Stomach smooth muscle (tissue), 2 donors: ENCODE measurements around the gene RNPS1.

ENCODE experiments used
- H3K27ac ChIP-seq: one replicate; pipeline ENCODE4 v1.7.0; 2013; ENCODE audit warnings: mild to moderate bottlenecking, low read length, inconsistent platforms
- H3K27me3 ChIP-seq, 2 donors: one replicate each; pipeline ENCODE4 v1.7.0; 2013; ENCODE audit warnings: low read length in 2 of 2; ENCODE audit not compliant: insufficient read depth in 2 of 2, control insufficient read depth in 1 of 2
- H3K36me3 ChIP-seq, 2 donors: one replicate each; pipeline ENCODE4 v1.7.0; 2013; ENCODE audit warnings: low read length in 2 of 2; ENCODE audit not compliant: control insufficient read depth in 2 of 2, insufficient read depth in 2 of 2
- H3K4me1 ChIP-seq: one replicate; pipeline ENCODE4 v1.7.0; 2013; ENCODE audit warnings: low read length; ENCODE audit not compliant: control insufficient read depth, insufficient read depth
- H3K4me3 ChIP-seq, 2 donors: one replicate each; pipeline ENCODE4 v1.7.0; 2013; ENCODE audit warnings: low read length in 2 of 2
- H3K9ac ChIP-seq, 2 donors: one replicate each; pipeline ENCODE4 v1.7.0; 2013; ENCODE audit warnings: low read length in 2 of 2, mild to moderate bottlenecking in 1 of 2
- H3K9me3 ChIP-seq, 2 donors: one replicate each; pipeline ENCODE4 v1.7.0; 2013; ENCODE audit warnings: low read length in 2 of 2; ENCODE audit not compliant: control insufficient read depth in 2 of 2
- donor health status: healthy.
- donor health status: Pancreatic carcinoma.

Gene RNPS1

DNA sequence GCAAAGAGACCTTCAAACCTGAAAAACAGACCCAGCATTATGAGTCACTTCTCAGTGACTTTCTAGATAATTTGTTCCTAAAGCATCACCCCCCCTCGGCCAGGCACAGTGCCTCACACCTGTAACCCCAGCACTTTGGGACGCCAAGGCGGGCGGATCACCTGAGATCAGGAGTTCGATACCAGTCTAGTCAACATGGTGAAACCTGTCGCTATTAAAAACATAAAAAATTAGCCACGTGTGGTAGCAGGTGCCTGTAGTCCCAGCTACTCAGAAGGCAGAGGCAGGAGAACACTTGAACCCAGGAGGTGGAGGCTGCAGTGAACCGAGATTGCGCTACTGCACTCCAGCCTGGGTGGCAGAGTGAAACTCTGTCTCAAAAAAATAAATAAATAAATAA is 24.3 kb upstream of the RNPS1 start:
- H3K27ac ChIP-seq = no peak overlapping the region
- no peaks in the 10 kb centered on the region for H3K4me1 ChIP-seq
- no peak overlapping the region for H3K9ac ChIP-seq
- H3K9me3 ChIP-seq = no peaks in the 10 kb centered on the region
- H3K4me3 ChIP-seq = no peak overlapping the region
- H3K27me3 ChIP-seq = no peaks in the 10 kb centered on the region
- H3K36me3 ChIP-seq = peaks cover 6 to 24% of the 10 kb centered on the region in 2 donors

DNA sequence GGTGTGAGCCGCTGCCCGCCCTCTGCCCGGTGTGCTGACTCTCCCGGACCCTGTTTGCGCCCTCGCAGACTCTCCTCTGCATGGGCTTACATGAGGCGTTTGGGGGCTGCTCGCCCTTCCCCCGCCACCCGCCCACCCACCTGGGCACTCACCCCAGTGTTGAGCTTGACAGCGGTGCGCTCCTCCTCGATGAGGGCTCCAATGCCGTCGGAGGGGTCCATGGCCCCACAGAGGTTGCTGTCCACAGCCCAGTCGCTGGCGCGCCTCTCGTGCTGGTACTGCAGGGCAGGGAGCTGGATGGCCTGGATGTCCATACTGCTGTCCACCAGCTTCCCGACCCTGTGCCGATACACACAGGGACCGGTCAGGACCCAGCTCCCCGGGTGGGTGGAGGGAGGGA is 21.4 kb upstream of the RNPS1 start:
- H3K27ac ChIP-seq = no peak overlapping the region
- no peaks in the 10 kb centered on the region for H3K4me1 ChIP-seq
- peaks cover 6 to 21% of the 10 kb centered on the region in 2 donors for H3K36me3 ChIP-seq
- H3K27me3 ChIP-seq = no peaks in the 10 kb centered on the region
- H3K4me3 ChIP-seq = no peak overlapping the region
- H3K9me3 ChIP-seq = no peaks in the 10 kb centered on the region
- no peak overlapping the region for H3K9ac ChIP-seq

- Histone ChIP-seq H3K36me3 (peaks cover 12 to 21% of the 10 kb centered on the region in 2 donors), H3K9ac (no peak overlapping the region), H3K27me3 (no peaks in the 10 kb centered on the region), H3K27ac (no peak overlapping the region), H3K4me3 (no peak overlapping the region), H3K4me1 (no peaks in the 10 kb centered on the region), H3K9me3 (no peaks in the 10 kb centered on the region)
Observed at GRCh38 chr16:2288726-2289125, 20.8 kb upstream of the RNPS1 start.

DNA sequence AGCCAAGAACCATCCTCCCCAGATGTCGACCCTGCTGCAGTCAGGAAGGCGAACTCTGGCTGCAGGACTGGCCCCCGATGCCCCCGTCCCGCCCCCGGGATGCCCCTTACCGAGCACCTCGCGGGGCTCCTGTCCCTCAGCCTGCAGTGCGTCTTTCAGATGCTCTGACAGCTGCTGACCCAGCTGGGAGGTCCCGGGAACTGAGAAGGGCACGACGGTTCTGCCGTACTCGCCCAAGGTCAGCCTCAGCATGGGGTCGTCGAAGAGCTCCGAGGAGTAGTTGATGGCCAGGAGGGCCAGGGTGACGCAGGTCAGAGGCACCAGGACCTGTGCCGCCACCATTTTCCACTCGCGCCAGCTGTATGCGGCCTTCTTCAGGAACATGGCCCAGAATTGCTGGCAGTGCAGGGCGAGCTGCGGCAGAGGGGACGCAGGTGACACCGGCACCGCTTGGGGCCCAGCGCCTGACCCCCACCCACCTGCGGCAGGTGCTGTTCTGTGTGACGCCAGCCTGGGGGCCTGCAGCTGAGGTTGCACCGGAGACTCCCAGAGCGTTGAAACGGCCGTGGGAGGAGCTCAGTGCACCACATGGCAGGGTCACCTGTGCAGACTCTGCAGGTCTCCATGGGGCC is 20.1 kb upstream of the RNPS1 start:
- Histone ChIP-seq H3K27ac (no peak overlapping the region), H3K9me3 (no peaks in the 10 kb centered on the region), H3K4me1 (no peaks in the 10 kb centered on the region), H3K27me3 (no peaks in the 10 kb centered on the region), H3K36me3 (peaks cover 13 to 21% of the 10 kb centered on the region in 2 donors), H3K4me3 (no peak overlapping the region), H3K9ac (no peak overlapping the region)

DNA sequence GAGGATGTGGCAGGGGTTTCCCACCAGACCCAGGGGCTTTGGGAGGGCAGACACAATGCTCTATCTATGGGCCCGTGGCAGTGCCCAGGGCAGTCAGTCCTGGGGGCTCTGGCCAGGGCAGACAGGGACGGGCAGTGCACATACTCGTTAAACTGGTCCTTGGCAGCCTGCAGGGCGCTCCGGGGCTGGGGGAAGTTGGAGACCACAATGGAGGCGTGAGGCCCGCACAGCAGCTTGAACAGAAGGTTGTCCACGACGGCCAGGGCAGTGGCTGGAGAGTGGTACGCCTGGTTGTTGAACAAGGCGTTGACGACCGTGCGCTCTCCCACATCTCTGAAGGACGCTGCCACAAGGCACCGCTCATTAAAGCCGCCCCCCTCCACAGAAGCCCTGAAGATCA is 18.6 kb upstream of the RNPS1 start:
- Histone ChIP-seq H3K9me3 (no peaks in the 10 kb centered on the region), H3K4me3 (no peak overlapping the region), H3K4me1 (no peaks in the 10 kb centered on the region), H3K9ac (no peak overlapping the region), H3K27ac (no peak overlapping the region), H3K27me3 (no peaks in the 10 kb centered on the region), H3K36me3 (peaks cover 13 to 21% of the 10 kb centered on the region in 2 donors)

- Histone ChIP-seq H3K27ac (no peak overlapping the region), H3K4me1 (no peaks in the 10 kb centered on the region), H3K27me3 (no peaks in the 10 kb centered on the region), H3K9ac (no peak overlapping the region), H3K4me3 (no peak overlapping the region), H3K9me3 (no peaks in the 10 kb centered on the region), H3K36me3 (peaks cover 13 to 23% of the 10 kb centered on the region in 2 donors)
Observed at GRCh38 chr16:2285731-2286191, 17.8 kb upstream of the RNPS1 start.

DNA sequence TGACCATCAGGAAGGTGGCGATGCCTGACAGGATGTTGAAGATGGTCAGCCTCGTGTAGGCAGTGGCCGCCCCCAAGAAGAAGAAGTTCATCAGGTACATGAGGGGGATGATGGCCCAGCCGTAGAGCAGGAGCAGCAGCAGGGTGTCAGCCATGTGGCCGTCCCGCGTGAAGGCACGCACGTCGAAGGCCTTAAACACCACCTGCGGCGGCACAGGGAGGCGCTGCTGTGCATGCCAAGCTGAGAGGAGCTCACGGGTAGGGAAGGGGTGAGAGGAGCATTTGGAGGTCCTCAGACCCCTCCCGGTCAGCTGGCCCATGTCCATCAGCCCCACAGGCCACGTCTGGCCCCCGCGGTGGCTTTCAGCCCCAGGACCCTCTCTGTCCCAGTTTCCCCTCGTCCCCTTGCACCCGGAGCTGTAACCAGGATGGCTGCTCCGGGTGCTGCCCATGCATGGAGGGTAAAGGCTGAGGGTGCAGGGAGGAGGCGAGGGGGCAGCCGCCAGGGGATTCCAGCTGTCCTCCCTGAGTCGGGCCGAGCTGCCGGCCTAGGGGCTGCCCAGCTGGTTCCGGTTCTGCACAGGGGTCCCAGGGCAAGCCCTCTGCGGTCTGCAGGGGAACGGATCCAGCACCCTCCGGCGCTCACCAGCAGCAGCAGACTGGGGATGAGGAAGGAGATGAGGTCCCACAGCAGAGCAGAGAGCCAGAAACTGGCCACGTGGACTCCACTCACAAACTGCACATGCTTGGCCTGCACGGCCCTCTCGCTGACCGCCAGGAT is 17.1 kb upstream of the RNPS1 start:
- Histone ChIP-seq H3K36me3 (peaks cover 13 to 23% of the 10 kb centered on the region in 2 donors), H3K4me1 (no peaks in the 10 kb centered on the region), H3K27me3 (no peaks in the 10 kb centered on the region), H3K9me3 (no peaks in the 10 kb centered on the region), H3K4me3 (no peak overlapping the region), H3K9ac (no peak overlapping the region), H3K27ac (no peak overlapping the region)

DNA sequence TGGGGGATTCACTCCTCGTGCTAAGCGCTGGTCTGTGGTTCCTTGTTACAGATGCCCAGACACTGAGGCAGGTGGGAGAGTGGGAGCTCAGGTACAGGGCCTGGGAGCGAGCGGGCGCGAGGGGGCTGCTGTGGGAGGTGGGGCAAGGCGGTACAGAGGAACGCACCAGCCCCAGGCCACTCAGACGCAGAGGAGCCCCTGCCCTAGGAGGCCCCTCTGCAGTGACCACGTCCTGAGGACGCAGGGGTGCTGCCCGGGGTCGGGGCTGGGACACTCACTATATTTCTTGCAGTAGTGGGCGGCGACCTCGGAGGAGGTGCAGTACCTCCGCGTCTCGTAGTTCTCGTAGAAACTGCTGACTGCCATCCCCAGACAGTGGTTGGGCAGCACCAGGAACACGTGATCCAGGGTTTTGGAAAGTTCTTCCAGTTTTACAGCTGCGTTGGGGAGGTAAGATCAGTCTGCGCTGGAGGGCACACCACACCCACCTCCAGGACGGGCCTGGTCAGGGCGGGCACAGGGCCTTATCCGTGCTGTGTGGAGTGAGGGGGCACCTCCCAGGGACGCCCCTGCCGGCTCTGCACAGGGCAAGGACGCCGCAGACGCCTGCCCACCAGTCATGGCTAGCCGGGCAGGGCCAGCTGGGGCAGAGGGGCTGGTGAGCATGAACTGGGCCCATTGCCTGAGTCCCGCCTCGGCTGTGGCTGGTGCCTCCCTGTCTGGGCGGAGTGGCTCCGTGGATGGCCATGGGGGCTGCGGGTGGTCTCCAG is 16.3 kb upstream of the RNPS1 start:
- Histone ChIP-seq H3K4me3 (no peak overlapping the region), H3K36me3 (peaks cover 13 to 23% of the 10 kb centered on the region in 2 donors), H3K4me1 (no peaks in the 10 kb centered on the region), H3K27me3 (no peaks in the 10 kb centered on the region), H3K9ac (no peak overlapping the region), H3K9me3 (no peaks in the 10 kb centered on the region), H3K27ac (no peak overlapping the region)

- Histone ChIP-seq H3K27ac (no peak overlapping the region), H3K36me3 (peaks cover 13 to 25% of the 10 kb centered on the region in 2 donors), H3K9ac (no peak overlapping the region), H3K9me3 (no peaks in the 10 kb centered on the region), H3K4me1 (no peaks in the 10 kb centered on the region), H3K27me3 (no peaks in the 10 kb centered on the region), H3K4me3 (no peak overlapping the region)
Observed at GRCh38 chr16:2282866-2283555, 15.1 kb upstream of the RNPS1 start.

GRCh38 chr16:2282262-2282661 is 14.3 kb upstream of the RNPS1 start:
- no peak overlapping the region for H3K9ac ChIP-seq
- H3K36me3 ChIP-seq = peaks cover 13 to 24% of the 10 kb centered on the region in 2 donors
- H3K9me3 ChIP-seq = no peaks in the 10 kb centered on the region
- H3K4me3 ChIP-seq = no peak overlapping the region
- no peaks in the 10 kb centered on the region for H3K27me3 ChIP-seq
- no peaks in the 10 kb centered on the region for H3K4me1 ChIP-seq
- no peak overlapping the region for H3K27ac ChIP-seq
